Measurements from ENCODE around the gene NUBP1. TPM values are rescaled to one million over a fixed set of nuclear protein-coding genes. Genes with fewer than 3 reads are reported as not detected.

Gene NUBP1
- polyA plus RNA-seq, 2 of the 4 experiments (the other 2 are of a cell fraction) = 34.1 to 49.9 TPM

DNA sequence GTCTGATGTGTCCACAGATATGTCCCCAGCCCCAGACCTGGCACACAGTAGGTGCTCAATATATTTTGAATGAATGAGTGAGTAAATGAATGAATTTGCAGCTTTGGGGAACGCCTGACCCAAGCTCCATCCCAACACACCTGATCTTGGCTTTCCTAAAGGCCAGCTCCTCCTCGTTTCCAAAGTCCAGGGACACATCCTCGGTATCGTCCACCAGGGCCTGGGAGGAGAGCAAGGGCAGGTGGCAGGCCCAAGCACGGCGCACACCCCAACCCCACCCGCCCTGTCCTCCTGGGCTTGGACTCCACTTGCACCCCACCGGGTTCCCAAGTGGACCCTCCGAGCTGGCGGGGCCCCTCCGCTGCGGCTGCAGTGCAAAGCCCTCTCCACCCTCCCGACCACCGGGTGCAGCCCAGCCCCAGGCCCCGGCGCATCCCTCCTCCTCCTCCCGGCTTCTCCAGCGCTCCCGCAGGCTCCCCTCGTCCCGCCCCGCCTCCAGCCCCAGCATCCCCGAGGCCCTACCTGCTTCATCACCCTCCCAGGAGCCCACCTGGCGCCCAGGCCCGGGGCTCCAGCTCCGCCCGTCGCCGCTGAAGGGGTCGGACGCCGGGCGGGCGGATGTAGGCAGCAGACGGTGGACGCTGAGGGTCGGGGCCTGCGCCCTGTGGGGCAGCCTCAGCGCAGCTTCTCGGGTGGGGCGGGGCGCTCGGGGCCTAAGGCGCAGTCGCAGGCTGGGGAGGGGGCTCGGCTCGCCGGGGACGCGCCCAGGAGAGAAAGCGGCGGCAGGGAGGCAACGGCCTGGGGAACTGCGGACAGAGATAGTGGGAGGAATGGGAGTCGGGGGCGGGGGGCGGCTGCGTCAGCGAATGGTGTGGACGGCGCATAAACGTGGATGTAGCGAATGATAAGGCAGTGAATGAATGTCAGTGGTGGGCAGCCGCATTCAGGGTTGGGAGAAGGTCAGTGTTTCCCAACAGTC is 74.6 kb downstream of the NUBP1 start, which contains the start of gene TVP23A:
Gene TVP23A, minus strand, starts transcription at position 832 of the 979 bp plus-strand sequence. Its CDS starts 301 bp downstream, at position 531.
- WGBS (ENCODE audit: missing lambda C conversion rate) = 87% methylated on average over 37 of the region's 64 CpGs
- DNase-seq (ENCODE audit: low read depth in 1 of 2, low spot score in 1 of 2) (no peak), ATAC-seq (no peak), FAIRE-seq (no peak)
- Histone ChIP-seq H3K4me2 (no peak within 1 kb of the TSS), H3K4me1 (no peaks in the 10 kb centered on the region), H3K4me3 (no peak within 1 kb of the TSS), H3K9me3 (no peaks in the 10 kb centered on the region), H3K27ac (no peak within 1 kb of the TSS)
- ChIA-PET CTCF (interaction anchor here (0.5 kb wide), 1 partner anchor 21 kb away, joined by 4 read pairs; no protein-coding TSS in a partner anchor), POLR2A (no interaction called here)
- TF ChIP-seq JUN (IDR thresholded peaks at IDR 0.05) (no peak), MYC (IDR thresholded peaks at IDR 0.05; ENCODE audit: borderline replicate concordance, low read length) (no peak), FOSB (CRISPR knock-in tag; IDR thresholded peaks at IDR 0.05) (no peak), CHD4 (IDR thresholded peaks at IDR 0.05; ENCODE audit: borderline replicate concordance) (no peak), CEBPB (IDR thresholded peaks at IDR 0.05) (no peak), NPAS2 (CRISPR knock-in tag; IDR thresholded peaks at IDR 0.05; ENCODE audit: borderline replicate concordance) (no peak), KDM1A (IDR thresholded peaks at IDR 0.05; ENCODE audit: low read depth) (no peak), HDAC2 (IDR thresholded peaks at IDR 0.05) (no peak), GATA3 (IDR thresholded peaks at IDR 0.05; ENCODE audit: borderline replicate concordance) (no peak), SREBF2 (IDR thresholded peaks at IDR 0.05) (no peak), RFX5 (IDR thresholded peaks at IDR 0.05) (no peak), FOXS1 (CRISPR knock-in tag; IDR thresholded peaks at IDR 0.05) (no peak), RARB (CRISPR knock-in tag; IDR thresholded peaks at IDR 0.05) (no peak), MAZ (IDR thresholded peaks at IDR 0.05; ENCODE audit: borderline replicate concordance, low read depth, low read length) (no peak), ZSCAN20 (CRISPR knock-in tag; IDR thresholded peaks at IDR 0.05) (no peak)
- TF ChIP-seq, protein P1, sequence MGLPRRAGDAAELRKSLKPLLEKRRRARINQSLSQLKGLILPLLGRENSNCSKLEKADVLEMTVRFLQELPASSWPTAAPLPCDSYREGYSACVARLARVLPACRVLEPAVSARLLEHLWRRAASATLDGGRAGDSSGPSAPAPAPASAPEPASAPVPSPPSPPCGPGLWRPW (IDR thresholded peaks at IDR 0.05) = no peak
- TF ChIP-seq, protein P2, sequence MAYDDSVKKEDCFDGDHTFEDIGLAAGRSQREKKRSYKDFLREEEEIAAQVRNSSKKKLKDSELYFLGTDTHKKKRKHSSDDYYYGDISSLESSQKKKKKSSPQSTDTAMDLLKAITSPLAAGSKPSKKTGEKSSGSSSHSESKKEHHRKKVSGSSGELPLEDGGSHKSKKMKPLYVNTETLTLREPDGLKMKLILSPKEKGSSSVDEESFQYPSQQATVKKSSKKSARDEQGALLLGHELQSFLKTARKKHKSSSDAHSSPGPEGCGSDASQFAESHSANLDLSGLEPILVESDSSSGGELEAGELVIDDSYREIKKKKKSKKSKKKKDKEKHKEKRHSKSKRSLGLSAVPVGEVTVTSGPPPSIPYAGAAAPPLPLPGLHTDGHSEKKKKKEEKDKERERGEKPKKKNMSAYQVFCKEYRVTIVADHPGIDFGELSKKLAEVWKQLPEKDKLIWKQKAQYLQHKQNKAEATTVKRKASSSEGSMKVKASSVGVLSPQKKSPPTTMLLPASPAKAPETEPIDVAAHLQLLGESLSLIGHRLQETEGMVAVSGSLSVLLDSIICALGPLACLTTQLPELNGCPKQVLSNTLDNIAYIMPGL (CRISPR knock-in tag; IDR thresholded peaks at IDR 0.05; ENCODE audit: borderline replicate concordance) = no peak
- TF ChIP-seq, protein P3, sequence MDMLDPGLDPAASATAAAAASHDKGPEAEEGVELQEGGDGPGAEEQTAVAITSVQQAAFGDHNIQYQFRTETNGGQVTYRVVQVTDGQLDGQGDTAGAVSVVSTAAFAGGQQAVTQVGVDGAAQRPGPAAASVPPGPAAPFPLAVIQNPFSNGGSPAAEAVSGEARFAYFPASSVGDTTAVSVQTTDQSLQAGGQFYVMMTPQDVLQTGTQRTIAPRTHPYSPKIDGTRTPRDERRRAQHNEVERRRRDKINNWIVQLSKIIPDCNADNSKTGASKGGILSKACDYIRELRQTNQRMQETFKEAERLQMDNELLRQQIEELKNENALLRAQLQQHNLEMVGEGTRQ (IDR thresholded peaks at IDR 0.05) = no peak
- TF ChIP-seq, protein P4, sequence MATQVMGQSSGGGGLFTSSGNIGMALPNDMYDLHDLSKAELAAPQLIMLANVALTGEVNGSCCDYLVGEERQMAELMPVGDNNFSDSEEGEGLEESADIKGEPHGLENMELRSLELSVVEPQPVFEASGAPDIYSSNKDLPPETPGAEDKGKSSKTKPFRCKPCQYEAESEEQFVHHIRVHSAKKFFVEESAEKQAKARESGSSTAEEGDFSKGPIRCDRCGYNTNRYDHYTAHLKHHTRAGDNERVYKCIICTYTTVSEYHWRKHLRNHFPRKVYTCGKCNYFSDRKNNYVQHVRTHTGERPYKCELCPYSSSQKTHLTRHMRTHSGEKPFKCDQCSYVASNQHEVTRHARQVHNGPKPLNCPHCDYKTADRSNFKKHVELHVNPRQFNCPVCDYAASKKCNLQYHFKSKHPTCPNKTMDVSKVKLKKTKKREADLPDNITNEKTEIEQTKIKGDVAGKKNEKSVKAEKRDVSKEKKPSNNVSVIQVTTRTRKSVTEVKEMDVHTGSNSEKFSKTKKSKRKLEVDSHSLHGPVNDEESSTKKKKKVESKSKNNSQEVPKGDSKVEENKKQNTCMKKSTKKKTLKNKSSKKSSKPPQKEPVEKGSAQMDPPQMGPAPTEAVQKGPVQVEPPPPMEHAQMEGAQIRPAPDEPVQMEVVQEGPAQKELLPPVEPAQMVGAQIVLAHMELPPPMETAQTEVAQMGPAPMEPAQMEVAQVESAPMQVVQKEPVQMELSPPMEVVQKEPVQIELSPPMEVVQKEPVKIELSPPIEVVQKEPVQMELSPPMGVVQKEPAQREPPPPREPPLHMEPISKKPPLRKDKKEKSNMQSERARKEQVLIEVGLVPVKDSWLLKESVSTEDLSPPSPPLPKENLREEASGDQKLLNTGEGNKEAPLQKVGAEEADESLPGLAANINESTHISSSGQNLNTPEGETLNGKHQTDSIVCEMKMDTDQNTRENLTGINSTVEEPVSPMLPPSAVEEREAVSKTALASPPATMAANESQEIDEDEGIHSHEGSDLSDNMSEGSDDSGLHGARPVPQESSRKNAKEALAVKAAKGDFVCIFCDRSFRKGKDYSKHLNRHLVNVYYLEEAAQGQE (IDR thresholded peaks at IDR 0.05) = no peak

Small RNA genes lying within 50 kb of the gene (small RNA-seq; reads per million reads assigned to genes)
- gene MTND4LP24 (0 reads per million in 6 experiments), gene MTND6P33 (0 reads per million in 6 experiments)

Other genes starting within 250 kb of the NUBP1 start
- gene EMP2, start 163.2 kb upstream of the NUBP1 start, polyA plus RNA-seq (2011; rRNA removed) = 21.4 and 26.5 TPM in 2 replicates
- gene EMP2, start 163.2 kb upstream of the NUBP1 start, polyA plus RNA-seq (2017; fragmentation: RNase III; extraction: RNeasy Plus Mini Kit Qiagen cat#74134 plus additional on column Dnase treatment) = 13.4 to 14.7 TPM (median 14.2 TPM) in 3 replicates
- gene TEKT5, start 48.9 kb upstream of the NUBP1 start, polyA plus RNA-seq (2011; rRNA removed) = 0.12 and 0.14 TPM in 2 replicates
- gene TEKT5, start 48.9 kb upstream of the NUBP1 start, polyA plus RNA-seq (2017; fragmentation: RNase III; extraction: RNeasy Plus Mini Kit Qiagen cat#74134 plus additional on column Dnase treatment) = 0.09 TPM in 1 of 3 replicates, not detected in the others
- gene TVP23A, start 75.0 kb downstream of the NUBP1 start, polyA plus RNA-seq (2011; rRNA removed) = not detected in 2 replicates
- 0.03 to 0.04 TPM (median 0.04 TPM) in 3 replicates for gene TVP23A, start 75.0 kb downstream of the NUBP1 start, polyA plus RNA-seq (2017; fragmentation: RNase III; extraction: RNeasy Plus Mini Kit Qiagen cat#74134 plus additional on column Dnase treatment)
- gene CIITA, start 133.4 kb downstream of the NUBP1 start, polyA plus RNA-seq (2011; rRNA removed) = not detected in 2 replicates
- 0.06 to 0.07 TPM in 2 of 3 replicates, not detected in the other for gene CIITA, start 133.4 kb downstream of the NUBP1 start, polyA plus RNA-seq (2017; fragmentation: RNase III; extraction: RNeasy Plus Mini Kit Qiagen cat#74134 plus additional on column Dnase treatment)
- gene DEXI, start 198.6 kb downstream of the NUBP1 start, polyA plus RNA-seq (2011; rRNA removed) = 22.0 and 27.1 TPM in 2 replicates
- gene DEXI, start 198.6 kb downstream of the NUBP1 start, polyA plus RNA-seq (2017; fragmentation: RNase III; extraction: RNeasy Plus Mini Kit Qiagen cat#74134 plus additional on column Dnase treatment) = 31.9 to 34.0 TPM (median 33.0 TPM) in 3 replicates
- 10.4 and 10.6 TPM in 2 replicates for gene CLEC16A, start 200.7 kb downstream of the NUBP1 start, polyA plus RNA-seq (2011; rRNA removed)
- gene CLEC16A, start 200.7 kb downstream of the NUBP1 start, polyA plus RNA-seq (2017; fragmentation: RNase III; extraction: RNeasy Plus Mini Kit Qiagen cat#74134 plus additional on column Dnase treatment) = 8.3 to 8.5 TPM (median 8.4 TPM) in 3 replicates

Data from A549 (cell line).